HG02623 (cell line): ENCODE data around the gene CADM1.

ENCODE experiments used
- ATAC-seq: cut with Tn5 transposase; IDR thresholded peaks from one replicate; pipeline ENCODE4 v1.9.1; 2021; ENCODE audit warnings: moderate library complexity; ENCODE audit not compliant: unreplicated experiment

The CADM1 gene

DNA sequence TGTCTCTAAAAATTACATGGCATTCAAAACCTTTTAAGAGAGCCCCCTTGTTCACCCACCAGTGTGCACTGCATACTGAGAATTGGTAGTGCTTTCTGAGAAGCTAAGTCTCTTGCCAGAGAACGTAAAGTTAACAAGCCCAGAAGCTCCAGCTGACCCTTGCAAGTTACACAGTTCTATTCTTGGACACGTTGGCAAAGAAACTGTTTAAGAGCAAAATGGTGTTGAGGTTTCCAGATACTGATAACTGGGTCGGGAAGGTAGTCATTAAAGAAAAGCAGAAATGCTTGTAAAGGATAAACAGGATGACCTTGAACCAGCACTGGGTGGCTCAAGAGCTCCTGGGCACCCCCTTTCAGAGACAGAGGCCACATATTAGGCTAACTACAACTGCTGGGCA lies 284.8 kb downstream of the CADM1 start:
- no peak for ATAC-seq

DNA sequence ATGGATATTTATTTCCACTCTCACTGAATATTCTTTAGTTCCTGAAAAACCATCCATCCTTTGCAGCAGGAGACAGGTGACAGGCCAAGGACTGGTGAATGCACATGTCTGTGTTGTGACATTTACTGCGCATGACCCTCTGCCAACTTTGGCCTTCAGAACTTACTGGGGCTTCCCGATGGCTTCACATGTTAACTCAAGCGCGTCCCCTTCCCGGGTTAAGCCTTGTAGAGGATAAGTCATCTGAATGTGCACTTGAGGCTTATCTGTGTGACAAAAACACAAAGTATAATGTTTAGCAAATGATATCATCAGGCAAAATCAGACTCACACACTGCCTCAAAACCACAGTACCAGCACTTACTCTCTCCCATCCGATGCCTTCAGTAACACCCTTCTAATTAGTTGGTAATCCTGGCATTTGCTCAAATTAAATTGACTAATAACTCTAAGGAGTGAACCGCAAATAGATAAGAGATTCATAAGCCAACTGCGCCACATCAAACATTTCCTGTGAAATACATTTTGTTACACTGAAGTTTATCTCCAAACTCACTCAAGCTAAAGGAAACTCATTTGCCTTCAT lies 286.4 kb downstream of the CADM1 start:
- no peak for ATAC-seq

GRCh38 chr11:115215694-115216617 lies 288.3 kb downstream of the CADM1 start:
- ATAC-seq: no peak

DNA sequence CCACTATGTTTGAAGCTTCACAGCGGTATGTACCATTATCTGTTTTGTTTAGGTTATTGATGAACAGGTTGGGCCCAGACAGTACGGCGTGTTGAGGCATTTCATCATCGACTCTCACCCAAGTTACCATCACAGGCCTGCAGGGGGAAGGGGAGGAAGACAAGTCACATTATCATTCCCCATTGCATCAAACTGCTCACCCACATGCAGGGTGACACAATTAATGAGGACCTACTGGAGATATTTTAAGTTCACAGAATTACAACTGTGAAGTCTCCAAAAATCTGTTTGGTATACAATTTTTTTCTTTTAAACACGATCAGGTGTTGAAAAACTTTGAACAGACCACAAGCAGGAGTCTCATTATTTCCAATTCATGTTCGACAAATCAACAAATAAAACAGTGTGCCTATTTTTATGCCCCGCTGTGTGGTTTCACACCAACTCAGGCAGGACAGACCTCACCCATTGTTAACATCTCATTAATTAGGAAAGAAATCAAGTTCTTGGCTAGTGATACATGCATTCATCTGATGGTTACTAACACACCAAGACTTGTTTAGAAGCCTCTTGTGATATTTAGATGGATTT lies 289.5 kb downstream of the CADM1 start:
- no peak for ATAC-seq

DNA sequence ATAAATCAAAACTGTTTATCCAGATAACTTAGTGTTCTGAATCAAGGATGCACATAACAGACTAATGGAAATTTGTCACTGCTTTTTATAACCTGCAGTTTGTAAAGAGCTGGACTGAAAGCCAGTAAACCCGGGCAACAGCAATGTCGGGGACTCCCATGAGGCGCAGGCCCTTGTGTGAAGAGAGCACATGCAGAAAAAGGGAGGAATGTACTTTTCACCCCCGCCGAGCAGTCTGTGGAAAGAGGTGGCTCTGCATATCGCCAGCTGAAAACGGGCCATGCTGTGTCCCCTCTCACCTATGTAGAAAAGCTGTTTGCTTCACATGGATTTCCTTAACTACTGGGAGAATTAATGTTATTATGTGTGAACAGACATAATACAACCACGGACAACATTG lies 291.2 kb downstream of the CADM1 start:
- no peak for ATAC-seq

GRCh38 chr11:115208808-115209259 lies 295.4 kb downstream of the CADM1 start:
- no peak for ATAC-seq

- ATAC-seq: no peak
Measured at GRCh38 chr11:115207916-115208315, 296.3 kb downstream of the CADM1 start.

DNA sequence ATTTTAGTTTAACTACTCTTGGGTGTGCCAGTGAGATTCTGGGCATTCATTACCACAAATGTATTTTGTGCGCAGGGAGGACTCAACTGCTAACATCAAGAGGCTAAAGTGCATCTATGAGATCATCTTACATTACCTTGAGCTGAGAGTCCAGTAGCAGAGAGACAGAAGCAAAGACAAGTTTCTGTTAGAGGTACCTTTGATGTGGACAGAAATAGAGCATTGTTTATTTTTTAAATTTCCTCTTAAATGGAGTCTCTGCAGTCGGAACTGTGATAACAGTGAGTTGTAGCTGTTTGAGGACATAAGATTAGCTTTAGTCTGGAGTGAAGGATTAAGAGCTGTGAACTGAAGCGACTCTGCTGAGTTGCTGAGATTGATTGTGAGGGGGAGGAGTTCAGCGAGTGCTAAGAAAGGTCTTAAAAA lies 297.0 kb downstream of the CADM1 start:
- ATAC-seq: no peak

DNA sequence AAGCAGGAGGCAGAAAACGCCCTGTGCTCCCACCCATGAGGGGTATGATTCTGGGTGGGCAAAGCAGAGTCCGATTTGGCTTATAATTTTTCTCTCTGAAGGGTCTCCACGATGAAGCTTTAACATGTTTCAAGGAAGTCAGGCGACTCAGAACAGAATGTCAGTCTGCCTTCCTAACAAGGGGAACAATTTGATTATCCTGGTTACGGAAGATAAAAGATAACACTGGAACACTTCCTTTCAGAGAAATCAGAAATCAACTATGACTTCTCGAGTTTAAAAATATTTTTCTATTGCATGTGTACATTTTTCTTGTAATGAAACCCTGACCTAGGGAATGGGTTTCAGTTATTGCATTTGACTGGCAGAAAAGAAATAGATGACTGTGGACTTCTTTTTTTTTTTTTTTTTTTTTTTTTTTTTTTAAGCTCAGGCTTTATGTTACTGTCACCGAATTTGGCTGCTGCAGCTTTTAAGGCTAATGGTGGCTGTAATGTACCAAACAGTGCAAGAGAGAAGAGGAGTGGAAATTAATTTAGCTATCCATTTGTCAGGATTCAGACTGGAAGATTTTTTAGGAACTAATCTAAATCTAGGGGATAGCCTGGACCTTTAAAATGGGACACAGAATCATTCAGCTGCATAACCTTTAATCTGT lies 297.7 kb downstream of the CADM1 start:
- no peak for ATAC-seq

GRCh38 chr11:115202900-115203552 lies 301.2 kb downstream of the CADM1 start:
- no peak for ATAC-seq

DNA sequence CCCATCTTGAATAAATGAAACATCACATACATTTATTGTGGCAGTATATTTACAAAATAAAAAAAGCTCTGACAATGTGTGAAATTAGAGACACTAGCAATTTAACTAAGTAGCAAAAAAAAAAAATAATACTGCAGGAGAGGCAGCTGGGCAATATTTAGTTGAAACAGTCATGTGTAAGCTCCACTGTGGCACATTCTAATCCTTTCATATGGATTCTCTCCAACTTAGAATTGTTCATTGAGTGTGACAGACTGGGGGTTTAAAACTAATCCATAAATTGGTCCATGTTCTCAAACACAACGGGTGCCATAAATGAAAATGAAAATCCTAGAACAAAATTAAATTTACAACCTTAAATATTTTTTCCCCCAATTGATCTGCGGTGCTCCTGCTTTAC lies 302.1 kb downstream of the CADM1 start:
- no peak for ATAC-seq

DNA sequence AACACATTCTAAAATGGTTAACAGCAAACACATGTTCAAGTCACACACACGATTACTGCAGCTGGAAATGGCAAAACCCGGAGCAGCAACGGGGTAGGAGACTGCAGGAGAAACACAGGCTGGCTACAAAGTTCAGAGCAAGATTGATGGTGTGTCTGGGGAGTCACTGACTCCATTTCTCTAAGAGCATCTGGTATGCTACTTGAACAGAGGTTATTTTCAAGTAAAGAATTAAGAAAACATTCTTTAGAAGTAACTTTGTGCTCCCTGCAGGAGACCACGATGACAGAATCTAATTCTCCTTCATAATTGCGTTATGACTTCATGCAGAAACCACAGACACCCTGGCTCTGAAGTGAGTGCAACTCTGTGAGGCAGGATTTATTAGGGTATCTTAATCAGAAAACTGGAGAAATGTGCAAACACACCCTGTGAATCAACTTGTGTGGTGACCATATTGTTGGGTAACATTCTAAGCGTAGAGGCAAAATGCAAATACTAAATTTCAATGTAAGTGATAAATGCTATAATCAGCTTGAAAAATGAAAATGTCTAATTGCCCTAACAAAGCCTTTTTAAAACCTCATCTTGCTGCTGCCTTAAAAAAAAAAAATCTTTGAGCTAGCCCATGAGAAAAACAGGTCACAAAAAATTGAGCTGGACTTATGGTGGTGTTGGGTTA lies 303.0 kb downstream of the CADM1 start:
- no peak for ATAC-seq

GRCh38 chr11:115199481-115200069 lies 304.6 kb downstream of the CADM1 start:
- no peak for ATAC-seq

DNA sequence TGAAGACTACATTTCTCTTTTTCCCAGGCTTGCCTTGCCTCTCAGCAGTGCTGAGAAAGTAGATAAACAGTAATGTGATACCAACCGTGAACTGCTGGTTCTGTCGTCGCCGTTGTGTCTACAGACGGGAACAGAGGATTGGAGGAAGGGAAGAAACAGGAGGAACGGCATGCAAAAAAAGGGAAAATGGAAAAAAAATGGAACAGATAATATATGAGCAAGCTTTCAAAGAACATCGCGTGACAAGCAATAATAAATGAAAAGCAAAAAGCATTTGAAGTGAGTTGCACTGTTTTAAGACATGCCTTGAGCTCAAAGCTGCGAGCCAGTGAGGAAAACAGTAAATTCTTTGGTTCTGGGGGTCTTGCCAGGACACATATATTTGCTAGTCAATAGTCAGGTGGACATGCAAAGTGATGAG lies 305.9 kb downstream of the CADM1 start:
- ATAC-seq: no peak

- ATAC-seq: no peak
Measured at GRCh38 chr11:115197433-115197832, 306.8 kb downstream of the CADM1 start.

GRCh38 chr11:115197031-115197430 lies 307.2 kb downstream of the CADM1 start:
- no peak for ATAC-seq

- no peak for ATAC-seq
Measured at GRCh38 chr11:115194802-115195110, 309.5 kb downstream of the CADM1 start.

- no peak for ATAC-seq
Measured at GRCh38 chr11:115193914-115194801, 310.1 kb downstream of the CADM1 start.

GRCh38 chr11:115191761-115192160 lies 312.5 kb downstream of the CADM1 start:
- no peak for ATAC-seq
